Activated naive CD4-positive, alpha-beta T cell treated with anti-CD3 and anti-CD28 coated beads for 36 hours (primary cell): ENCODE results near the gene WASF2. TPM values are rescaled to one million over a fixed set of nuclear protein-coding genes. Genes with fewer than 3 reads are reported as not detected.
"Not testable (repeated sequence)": the region's sequence is repeated elsewhere in the genome, so short reads cannot be mapped to it uniquely, and the experiment has no call there.

ENCODE experiments used
- CTCF ChIA-PET: fragments of 350-600 bp; sonication (Branson Sonifier 250); formaldehyde crosslinking; loops from one replicate; lab custom pipeline; 2021; ENCODE audit warnings: antibody characterized with exemption; lab: Charles Lee
- DNase-seq: peaks from one replicate; pipeline ENCODE4 v3.0.0-alpha.2; 2020
- H3K27ac Mint-ChIP-seq: one replicate; pipeline ENCODE4 v1.8.0; 2021; ENCODE audit warnings: mild to moderate bottlenecking, mixed read lengths
- H3K27me3 Mint-ChIP-seq: one replicate; pipeline ENCODE4 v1.8.0; 2021; ENCODE audit warnings: low read depth, mixed read lengths
- H3K36me3 Mint-ChIP-seq: one replicate; pipeline ENCODE4 v1.8.0; 2021; ENCODE audit warnings: low read depth, mixed read lengths
- H3K4me1 Mint-ChIP-seq: one replicate; pipeline ENCODE4 v1.8.0; 2021; ENCODE audit warnings: low read depth, mixed read lengths
- H3K4me3 Mint-ChIP-seq: one replicate; pipeline ENCODE4 v1.8.0; 2021; ENCODE audit warnings: mild to moderate bottlenecking, moderate library complexity, mixed read lengths
- H3K9me3 Mint-ChIP-seq: one replicate; pipeline ENCODE4 v1.8.0; 2021; ENCODE audit warnings: mixed read lengths
- intact Hi-C: fragments of 100-400 bp; cut with micrococcal nuclease; formaldehyde crosslinking; loops from one replicate; pipeline ENCODE4 v1.15.1; 2023
- total RNA-seq, 2 experiments: library from RNA; stranded (reverse); gene quantifications; one replicate each; pipeline ENCODE4 v1.2.3, GENCODE V29; 2021

WASF2 gene
- total RNA-seq, 2 experiments from 2014 or later: 105 to 106 TPM

DNA sequence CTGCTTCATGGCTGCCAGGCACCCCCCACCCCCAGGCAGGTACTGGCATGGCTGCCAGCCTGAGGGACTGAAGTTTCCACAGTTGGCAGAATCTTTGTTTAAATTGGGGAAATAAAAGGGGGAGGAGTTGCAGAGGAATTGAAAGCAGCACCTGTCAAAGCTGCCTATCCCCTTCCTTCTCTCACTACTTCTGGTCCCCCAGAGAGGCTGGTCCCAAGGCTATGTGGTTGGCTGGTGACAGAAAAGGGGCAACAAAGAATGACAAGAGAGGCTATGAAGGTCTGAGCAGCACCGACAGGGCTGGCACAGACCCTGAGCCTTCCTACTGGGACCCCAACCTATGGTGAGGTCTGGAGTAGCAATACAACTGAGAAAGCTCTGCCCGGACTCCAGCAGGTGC lies 83.2 kb downstream of the WASF2 start:
- DNase-seq, CTCF ChIA-PET, H3K4me3 Mint-ChIP-seq, H3K9me3 Mint-ChIP-seq, intact Hi-C loops, H3K27me3 Mint-ChIP-seq, H3K27ac Mint-ChIP-seq, H3K36me3 Mint-ChIP-seq: not testable (repeated sequence)
- peaks cover 19% of the 10 kb centered on the region for H3K4me1 Mint-ChIP-seq

DNA sequence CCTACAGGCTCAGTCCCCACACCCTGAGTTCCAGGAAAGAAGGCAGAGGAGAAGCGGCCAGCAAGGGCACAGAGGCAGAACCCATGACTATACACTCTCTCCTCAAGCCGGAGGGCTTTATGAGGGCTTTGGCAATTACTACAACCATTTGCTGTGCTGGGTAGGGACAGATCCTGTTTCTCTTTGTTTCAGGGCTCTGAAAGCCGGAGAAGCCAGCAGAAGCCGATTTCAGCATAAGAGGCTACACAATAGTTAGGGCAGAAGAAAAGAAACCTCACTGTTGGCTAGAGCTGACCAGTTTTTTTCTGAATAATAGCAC lies 83.6 kb downstream of the WASF2 start:
- intact Hi-C loops: no loop called here
- no peaks in the 10 kb centered on the region for H3K9me3 Mint-ChIP-seq
- no peak for DNase-seq
- peaks cover 19% of the 10 kb centered on the region for H3K4me1 Mint-ChIP-seq
- CTCF ChIA-PET: no interaction called here
- H3K27ac Mint-ChIP-seq: peak overlapping the region; percentile 32
- peaks cover 2% of the 10 kb centered on the region for H3K36me3 Mint-ChIP-seq
- no peaks in the 10 kb centered on the region for H3K27me3 Mint-ChIP-seq
- no peak overlapping the region for H3K4me3 Mint-ChIP-seq

DNA sequence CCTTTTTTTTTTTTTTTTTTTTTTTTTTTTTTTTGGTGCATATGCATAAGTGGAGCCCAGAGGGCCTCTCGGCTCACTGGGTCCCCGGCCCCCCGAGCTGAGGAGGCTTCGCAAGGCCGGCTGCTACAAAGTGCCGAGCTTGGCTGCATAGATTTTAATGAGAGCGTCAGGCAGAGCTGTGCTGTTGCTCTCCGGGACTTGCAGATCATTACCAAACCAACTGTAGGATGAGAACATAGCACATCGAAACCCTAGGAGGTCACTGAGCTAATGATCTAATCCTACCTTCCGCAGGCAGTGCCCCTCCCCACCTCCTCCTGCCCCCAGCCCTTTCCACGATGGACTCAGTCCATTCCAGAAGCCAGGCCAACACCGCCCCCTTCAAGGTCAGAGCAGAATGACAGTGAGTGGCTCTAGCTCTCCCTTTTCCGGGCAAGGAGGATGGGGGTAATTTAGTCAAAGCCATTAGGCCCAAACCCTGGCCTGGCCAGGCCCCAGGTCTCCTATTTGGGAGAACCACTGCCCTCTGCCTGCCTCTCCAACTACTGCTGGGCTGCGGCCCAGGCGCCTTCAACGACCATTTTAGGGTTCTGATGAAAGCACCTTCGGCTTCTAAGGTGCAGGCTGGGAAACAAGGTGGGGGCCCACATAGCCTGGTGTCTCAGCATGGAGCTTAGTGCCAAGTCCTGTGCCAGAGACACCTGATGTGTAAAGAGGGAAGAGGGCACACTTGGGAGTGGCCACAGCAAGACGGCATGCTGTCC lies 84.2 kb downstream of the WASF2 start:
- DNase-seq, H3K9me3 Mint-ChIP-seq, H3K36me3 Mint-ChIP-seq, H3K4me3 Mint-ChIP-seq, H3K27me3 Mint-ChIP-seq, intact Hi-C loops: not testable (repeated sequence)
- Mint-ChIP-seq H3K4me1 (peaks cover 19% of the 10 kb centered on the region), H3K27ac (peak overlapping the region; percentile 32)
- CTCF ChIA-PET: interaction anchor here (0.9 kb wide), 1 partner anchor 113 kb away, joined by 8 read pairs; no protein-coding TSS in a partner anchor

DNA sequence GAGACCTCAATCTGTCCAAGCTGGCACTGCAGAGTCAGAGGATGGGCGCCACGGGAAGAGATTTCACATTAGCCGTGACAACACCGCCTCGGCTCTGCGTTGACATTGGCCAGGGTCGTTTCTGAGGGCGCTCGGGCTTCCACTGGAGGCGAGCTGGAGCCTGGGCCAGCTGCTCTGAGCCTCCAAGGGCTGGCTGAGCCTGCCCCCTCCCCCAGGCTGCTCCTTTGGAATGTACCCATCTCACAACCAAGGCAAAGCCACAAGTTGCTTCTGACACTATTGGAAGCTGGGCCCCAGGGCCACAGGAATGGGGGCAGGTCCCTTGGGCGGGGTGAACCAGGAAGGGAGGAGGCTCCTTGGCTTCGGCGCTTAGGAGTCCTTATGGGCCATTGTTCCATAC lies 84.9 kb downstream of the WASF2 start:
- H3K4me3 Mint-ChIP-seq: no peak overlapping the region
- CTCF ChIA-PET: interaction anchor here (0.9 to 1.5 kb wide), 2 partner anchors 11 to 112 kb away, joined by 8 read pairs; no protein-coding TSS in a partner anchor
- intact Hi-C loops: no loop called here
- no peaks in the 10 kb centered on the region for H3K9me3 Mint-ChIP-seq
- H3K4me1 Mint-ChIP-seq: peaks cover 19% of the 10 kb centered on the region
- no peak overlapping the region for H3K27ac Mint-ChIP-seq
- H3K36me3 Mint-ChIP-seq: peaks cover 2% of the 10 kb centered on the region
- DNase-seq: no peak
- H3K27me3 Mint-ChIP-seq: no peaks in the 10 kb centered on the region

DNA sequence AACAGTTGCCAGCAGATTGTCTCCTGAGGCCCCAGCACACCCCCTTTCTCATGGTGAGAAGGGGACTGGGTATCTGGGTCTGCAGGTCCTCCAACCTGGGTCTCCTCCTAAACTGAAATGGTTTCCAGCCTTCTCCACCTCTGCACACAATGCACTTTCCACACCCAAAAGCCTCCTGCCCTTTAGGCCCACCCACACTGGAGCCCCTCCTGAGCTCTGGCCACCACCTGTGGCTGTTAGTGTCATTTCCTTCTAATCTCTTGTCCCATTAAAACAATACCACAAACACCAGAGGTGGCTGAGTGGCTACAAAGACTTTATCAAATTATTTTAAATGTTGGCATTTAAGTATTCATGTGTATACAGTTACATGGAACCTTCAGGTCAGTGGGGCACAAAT lies 86.0 kb downstream of the WASF2 start:
- no peaks in the 10 kb centered on the region for H3K9me3 Mint-ChIP-seq
- no peak for DNase-seq
- H3K4me1 Mint-ChIP-seq: peaks cover 19% of the 10 kb centered on the region
- H3K36me3 Mint-ChIP-seq: peaks cover 2% of the 10 kb centered on the region
- CTCF ChIA-PET: interaction anchor here (0.8 to 5.6 kb wide), 15 partner anchors 10 to 292 kb away, joined by 3 to 30 read pairs (median 3); partner anchors contain the start of gene WASF2
- no peak overlapping the region for H3K4me3 Mint-ChIP-seq
- intact Hi-C loops: loop anchor here (1.0 to 2.0 kb wide), 4 partner anchors 119 to 259 kb away; no protein-coding TSS in a partner anchor
- no peaks in the 10 kb centered on the region for H3K27me3 Mint-ChIP-seq
- peak overlapping the region; percentile 74 for H3K27ac Mint-ChIP-seq

DNA sequence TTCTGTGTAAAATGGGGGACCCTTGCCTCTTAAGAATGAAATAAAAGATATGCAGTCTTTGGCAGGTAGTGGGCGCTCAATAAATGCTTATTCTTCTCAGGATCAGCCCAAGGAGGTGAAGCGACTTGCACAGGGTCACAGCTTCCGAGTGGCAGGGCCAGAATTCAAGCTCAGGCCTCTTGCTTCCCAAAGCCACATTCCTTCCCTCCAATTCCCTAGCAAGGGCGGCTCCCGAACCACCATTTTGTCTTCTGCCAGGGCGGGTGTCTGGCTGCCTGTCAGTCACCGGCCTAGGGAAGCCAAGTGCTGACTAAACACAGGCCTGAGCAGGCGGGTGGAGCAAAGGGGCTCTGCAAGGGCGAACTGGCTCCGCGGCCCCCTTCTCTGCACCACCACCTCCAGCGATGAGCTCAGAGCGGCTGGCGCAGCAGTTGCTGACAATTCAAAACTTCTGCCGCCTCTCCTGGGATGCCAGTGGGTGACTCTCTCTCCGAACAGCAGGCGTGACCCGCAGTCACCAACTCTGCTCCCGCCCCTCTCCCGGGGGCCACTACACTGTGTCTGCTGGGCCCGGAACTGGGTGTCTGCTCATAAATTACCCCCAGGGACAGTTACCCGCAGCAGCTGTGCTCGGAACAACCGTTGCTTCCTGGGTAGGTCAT lies 86.8 kb downstream of the WASF2 start:
- CTCF ChIA-PET: interaction anchor here (0.8 to 5.6 kb wide), 16 partner anchors 10 to 292 kb away, joined by 3 to 30 read pairs (median 3); partner anchors contain the start of gene WASF2
- Mint-ChIP-seq H3K9me3 (no peaks in the 10 kb centered on the region), H3K27me3 (no peaks in the 10 kb centered on the region), H3K36me3 (peaks cover 1% of the 10 kb centered on the region), H3K27ac (peak overlapping the region; percentile 74), H3K4me1 (peaks cover 19% of the 10 kb centered on the region), H3K4me3 (peak overlapping the region; percentile 27)
- peak; percentile 62 for DNase-seq
- intact Hi-C loops: loop anchor here (1.0 to 2.0 kb wide), 4 partner anchors 120 to 260 kb away; no protein-coding TSS in a partner anchor

DNA sequence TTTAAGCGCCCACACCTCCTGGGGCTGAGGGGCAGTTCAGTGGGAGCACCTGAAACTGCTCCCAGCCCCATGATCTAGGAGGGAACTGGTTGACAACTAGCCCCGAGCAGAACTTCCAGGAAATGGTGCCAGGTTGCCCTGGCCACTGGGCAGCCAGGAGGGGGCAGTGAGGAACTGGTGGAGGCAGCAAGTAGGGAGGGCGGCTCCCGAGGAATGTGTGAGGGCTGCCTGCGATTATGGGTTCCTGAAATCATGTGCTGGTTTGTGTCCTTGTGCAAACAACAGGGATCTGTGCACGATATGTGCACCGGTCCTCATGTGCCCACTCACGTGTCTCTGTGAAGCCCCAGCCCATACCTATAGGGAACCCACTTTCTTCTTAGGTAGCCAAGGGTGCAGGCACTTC lies 87.6 kb downstream of the WASF2 start:
- H3K4me1 Mint-ChIP-seq: peaks cover 19% of the 10 kb centered on the region
- intact Hi-C loops: loop anchor here (2.0 kb wide), 2 partner anchors 120 to 260 kb away; no protein-coding TSS in a partner anchor
- no peaks in the 10 kb centered on the region for H3K36me3 Mint-ChIP-seq
- no peaks in the 10 kb centered on the region for H3K27me3 Mint-ChIP-seq
- H3K9me3 Mint-ChIP-seq: no peaks in the 10 kb centered on the region
- CTCF ChIA-PET: interaction anchor here (0.7 to 5.6 kb wide), 14 partner anchors 9 to 207 kb away, joined by 3 to 30 read pairs (median 4); no protein-coding TSS in a partner anchor
- H3K4me3 Mint-ChIP-seq: no peak overlapping the region
- H3K27ac Mint-ChIP-seq: peak overlapping the region; percentile 74
- DNase-seq: peak; percentile 53

DNA sequence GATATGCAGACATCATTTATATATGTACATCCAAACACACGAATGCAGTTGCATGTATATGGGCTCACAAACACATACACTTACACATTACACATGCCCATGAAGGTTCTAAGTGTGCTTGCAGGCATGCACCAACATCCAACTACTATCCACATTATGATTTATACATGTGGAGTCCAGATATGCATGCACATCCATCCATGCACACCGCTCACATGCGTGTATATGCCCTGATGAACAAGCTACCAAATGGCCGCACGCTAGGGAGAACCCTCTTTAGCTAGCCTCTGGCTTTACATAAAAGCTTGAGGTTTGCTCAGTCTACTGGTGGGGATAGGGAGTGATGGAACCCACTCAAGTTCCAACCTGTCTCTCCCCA lies 89.0 kb downstream of the WASF2 start:
- Mint-ChIP-seq H3K9me3 (no peaks in the 10 kb centered on the region), H3K4me1 (peaks cover 19% of the 10 kb centered on the region), H3K27ac (no peak overlapping the region), H3K27me3 (no peaks in the 10 kb centered on the region), H3K36me3 (no peaks in the 10 kb centered on the region), H3K4me3 (no peak overlapping the region)
- DNase-seq: no peak
- CTCF ChIA-PET: interaction anchor here (1.2 to 5.6 kb wide), 4 partner anchors 20 to 205 kb away, joined by 3 to 30 read pairs (median 4); no protein-coding TSS in a partner anchor
- intact Hi-C loops: no loop called here

DNA sequence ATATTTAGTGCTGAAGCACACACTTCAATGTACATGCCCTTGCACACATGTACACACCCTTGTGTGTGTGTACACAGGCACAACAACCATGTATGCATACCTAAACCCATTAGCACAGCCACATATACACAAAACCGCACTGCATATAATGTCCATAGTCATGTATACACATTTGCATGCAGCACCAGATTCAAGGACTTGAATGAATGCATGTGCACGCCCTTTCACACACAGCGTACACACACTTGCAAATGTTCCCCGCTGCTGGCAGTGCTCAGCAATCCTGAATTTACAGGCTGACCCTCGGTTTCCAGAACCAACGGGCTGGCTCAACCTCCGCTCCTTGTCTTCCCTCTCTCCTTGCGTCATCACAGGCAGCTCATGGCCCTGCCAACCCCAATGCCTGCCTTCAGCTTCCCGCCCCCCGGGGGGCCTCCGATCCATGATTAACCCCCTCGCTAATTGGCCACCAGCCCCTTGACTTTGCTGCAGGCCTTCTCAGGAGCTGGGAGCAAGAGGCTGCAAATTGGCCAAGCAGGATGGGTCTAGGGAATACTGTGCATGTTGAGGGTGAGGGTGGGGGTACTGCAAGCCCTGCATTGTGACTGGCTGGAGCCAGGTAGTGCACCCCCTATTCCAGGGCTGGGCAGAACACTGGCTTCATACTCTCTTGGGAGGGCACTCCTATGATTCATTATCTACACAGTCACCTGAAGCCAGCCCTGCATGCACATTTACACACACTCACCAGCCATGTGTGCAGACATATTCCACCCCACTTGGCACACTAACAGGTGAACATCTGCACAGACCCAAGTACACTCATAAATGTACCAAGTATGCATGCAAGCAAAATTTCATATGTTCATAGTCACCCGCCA lies 89.6 kb downstream of the WASF2 start:
- CTCF ChIA-PET: interaction anchor here (1.2 to 7.7 kb wide), 6 partner anchors 12 to 206 kb away, joined by 4 to 176 read pairs (median 6); no protein-coding TSS in a partner anchor
- Mint-ChIP-seq H3K27me3 (no peaks in the 10 kb centered on the region), H3K4me1 (peaks cover 20% of the 10 kb centered on the region), H3K9me3 (no peaks in the 10 kb centered on the region), H3K27ac (no peak overlapping the region), H3K36me3 (no peaks in the 10 kb centered on the region), H3K4me3 (no peak overlapping the region)
- DNase-seq: no peak
- intact Hi-C loops: no loop called here

DNA sequence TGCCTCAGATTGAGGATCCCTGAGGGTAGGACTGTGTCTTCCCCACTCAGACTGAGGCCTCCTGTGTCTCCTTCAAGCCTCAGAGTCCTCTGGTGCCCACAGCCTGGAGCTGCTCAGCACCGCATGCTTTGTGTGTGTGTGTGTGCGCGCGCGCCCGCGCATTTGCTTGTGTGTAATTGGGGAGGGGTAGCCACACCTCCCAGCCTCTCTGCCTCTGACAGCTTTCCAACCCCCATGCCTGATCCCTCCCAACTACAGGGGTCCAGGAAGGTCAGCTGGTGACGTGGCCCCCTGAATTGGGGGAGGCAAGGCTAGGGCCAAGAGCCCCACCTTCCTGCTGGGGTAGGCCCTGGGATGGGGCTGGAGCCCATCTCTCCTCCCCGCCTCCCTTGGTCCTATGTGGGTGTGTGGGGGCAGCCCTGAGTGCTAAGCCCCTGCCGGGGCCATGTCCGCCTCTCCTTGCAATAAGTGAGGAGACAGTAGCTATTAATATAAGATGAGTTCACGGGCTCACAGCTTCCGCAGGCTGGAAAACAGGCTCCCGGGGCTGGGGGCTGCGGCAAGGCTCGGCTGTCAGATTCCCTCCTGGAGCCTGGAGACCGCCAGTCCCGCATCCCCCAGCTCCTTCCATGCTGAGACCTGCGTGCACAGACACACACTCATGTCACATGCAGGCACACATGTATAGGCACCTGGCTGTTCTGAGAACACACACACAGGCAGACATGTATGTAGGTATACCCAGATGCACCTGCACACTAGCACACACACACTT lies 90.5 kb downstream of the WASF2 start:
- Mint-ChIP-seq H3K4me3 (no peak overlapping the region), H3K9me3 (no peaks in the 10 kb centered on the region), H3K4me1 (peaks cover 23% of the 10 kb centered on the region), H3K27ac (no peak overlapping the region), H3K36me3 (no peaks in the 10 kb centered on the region), H3K27me3 (no peaks in the 10 kb centered on the region)
- CTCF ChIA-PET: interaction anchor here (0.7 to 7.7 kb wide), 7 partner anchors 12 to 207 kb away, joined by 3 to 176 read pairs (median 7); no protein-coding TSS in a partner anchor
- DNase-seq: no peak
- intact Hi-C loops: no loop called here
